ENCODE measurements around the gene PANX2. TPM values are rescaled to one million over a fixed set of nuclear protein-coding genes. Genes with fewer than 3 reads are reported as not detected.
"Not testable (repeated sequence)": the region's sequence is repeated elsewhere in the genome, so short reads cannot be mapped to it uniquely, and the experiment has no call there.

The PANX2 gene
- total RNA-seq, 1 donor from 2014 or later, result 3.0 TPM

DNA sequence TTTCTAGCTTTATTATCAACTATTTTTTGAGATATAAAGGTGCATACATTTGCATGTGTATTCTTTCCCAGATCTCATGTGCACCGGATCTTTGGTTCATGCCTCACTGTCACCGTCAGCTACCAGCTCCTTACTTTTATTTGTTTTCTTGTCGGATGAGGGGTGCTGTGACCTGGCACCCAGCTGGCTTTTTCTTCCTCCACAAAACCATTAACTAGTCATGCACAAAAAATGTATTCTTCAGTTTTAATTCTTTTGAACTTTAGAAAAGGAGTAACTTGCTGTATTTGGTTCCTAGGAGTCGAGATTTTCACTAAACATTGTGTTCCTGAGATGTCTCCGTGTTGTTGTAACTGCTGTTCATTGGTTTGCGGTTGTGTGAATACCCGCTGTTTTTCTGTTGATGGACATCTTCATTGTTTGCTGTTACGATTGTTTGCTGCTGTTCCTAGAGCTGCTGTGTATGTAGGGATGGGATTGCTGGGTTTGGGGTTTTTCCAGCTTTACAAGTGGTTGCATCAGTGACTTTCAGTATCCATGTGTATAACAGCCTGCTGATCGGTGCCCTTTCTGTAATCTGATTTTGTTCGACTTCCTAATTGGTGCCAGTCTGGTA lies 41.3 kb upstream of the PANX2 start:
- H3K27ac Mint-ChIP-seq (ENCODE audit: unreplicated experiment), result peak overlapping the region; percentile 46
- no peak overlapping the region for H3K4me3 Mint-ChIP-seq (ENCODE audit: unreplicated experiment)
- no peaks in the 10 kb centered on the region for H3K27me3 Mint-ChIP-seq (ENCODE audit: low read depth)
- H3K36me3 Mint-ChIP-seq (ENCODE audit: low read depth), result peaks cover 4% of the 10 kb centered on the region
- peaks cover 6% of the 10 kb centered on the region for H3K9me3 Mint-ChIP-seq (ENCODE audit: low read depth)
- peaks cover 11% of the 10 kb centered on the region for H3K4me1 Mint-ChIP-seq (ENCODE audit: low read depth)
- TF ChIP-seq, protein P1, sequence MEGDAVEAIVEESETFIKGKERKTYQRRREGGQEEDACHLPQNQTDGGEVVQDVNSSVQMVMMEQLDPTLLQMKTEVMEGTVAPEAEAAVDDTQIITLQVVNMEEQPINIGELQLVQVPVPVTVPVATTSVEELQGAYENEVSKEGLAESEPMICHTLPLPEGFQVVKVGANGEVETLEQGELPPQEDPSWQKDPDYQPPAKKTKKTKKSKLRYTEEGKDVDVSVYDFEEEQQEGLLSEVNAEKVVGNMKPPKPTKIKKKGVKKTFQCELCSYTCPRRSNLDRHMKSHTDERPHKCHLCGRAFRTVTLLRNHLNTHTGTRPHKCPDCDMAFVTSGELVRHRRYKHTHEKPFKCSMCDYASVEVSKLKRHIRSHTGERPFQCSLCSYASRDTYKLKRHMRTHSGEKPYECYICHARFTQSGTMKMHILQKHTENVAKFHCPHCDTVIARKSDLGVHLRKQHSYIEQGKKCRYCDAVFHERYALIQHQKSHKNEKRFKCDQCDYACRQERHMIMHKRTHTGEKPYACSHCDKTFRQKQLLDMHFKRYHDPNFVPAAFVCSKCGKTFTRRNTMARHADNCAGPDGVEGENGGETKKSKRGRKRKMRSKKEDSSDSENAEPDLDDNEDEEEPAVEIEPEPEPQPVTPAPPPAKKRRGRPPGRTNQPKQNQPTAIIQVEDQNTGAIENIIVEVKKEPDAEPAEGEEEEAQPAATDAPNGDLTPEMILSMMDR (IDR thresholded peaks at IDR 0.05), result no peak
- DNase-seq (ENCODE audit: low spot score), result no peak

DNA sequence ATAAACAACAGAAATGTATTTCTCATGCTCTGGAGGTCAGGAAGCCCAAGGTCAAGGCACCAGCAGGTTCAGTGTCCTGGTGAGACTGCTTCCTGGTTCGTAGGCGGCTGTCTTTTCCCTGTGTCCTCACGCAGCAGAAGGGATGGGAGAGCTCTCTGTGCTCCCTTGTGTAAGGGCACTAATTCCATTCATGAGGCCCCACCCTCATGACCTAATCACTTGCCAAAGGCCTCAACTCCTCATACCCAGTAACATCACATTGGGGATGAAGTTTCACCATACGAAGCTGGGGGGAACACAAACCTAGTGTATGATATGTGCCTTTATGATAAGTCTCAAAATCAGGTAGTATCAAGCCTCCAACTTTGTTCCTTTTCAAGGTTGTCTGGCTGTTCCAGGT lies 38.6 kb upstream of the PANX2 start:
- Mint-ChIP-seq H3K4me3 (ENCODE audit: unreplicated experiment) (no peak overlapping the region), H3K36me3 (ENCODE audit: low read depth) (peaks cover 2% of the 10 kb centered on the region), H3K27me3 (ENCODE audit: low read depth) (no peaks in the 10 kb centered on the region), H3K27ac (ENCODE audit: unreplicated experiment) (no peak overlapping the region), H3K4me1 (ENCODE audit: low read depth) (peaks cover 22% of the 10 kb centered on the region), H3K9me3 (ENCODE audit: low read depth) (peaks cover 4% of the 10 kb centered on the region)
- TF ChIP-seq, protein P1 (IDR thresholded peaks at IDR 0.05), result no peak
- peak; percentile 19 for DNase-seq (ENCODE audit: low spot score)

DNA sequence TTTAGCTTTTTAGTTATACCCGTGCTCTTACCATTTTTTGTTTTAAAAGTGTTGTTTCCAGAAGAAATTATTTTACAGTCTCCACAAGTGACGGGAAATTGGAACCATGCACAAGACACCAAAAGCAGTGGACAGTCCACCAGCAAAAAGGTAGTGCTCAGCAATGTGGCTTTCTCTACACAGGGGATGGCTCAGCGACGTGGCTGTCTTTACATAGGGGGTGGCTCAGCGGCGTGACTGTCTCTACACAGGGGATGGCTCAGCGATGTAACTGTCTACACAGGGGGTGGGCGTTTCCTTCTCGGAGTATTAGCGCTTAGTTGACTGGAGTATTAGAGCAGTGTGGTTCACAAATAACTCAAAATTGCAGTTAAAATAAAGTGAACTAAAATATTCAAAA lies 36.0 kb upstream of the PANX2 start:
- no peaks in the 10 kb centered on the region for H3K27me3 Mint-ChIP-seq (ENCODE audit: low read depth)

DNA sequence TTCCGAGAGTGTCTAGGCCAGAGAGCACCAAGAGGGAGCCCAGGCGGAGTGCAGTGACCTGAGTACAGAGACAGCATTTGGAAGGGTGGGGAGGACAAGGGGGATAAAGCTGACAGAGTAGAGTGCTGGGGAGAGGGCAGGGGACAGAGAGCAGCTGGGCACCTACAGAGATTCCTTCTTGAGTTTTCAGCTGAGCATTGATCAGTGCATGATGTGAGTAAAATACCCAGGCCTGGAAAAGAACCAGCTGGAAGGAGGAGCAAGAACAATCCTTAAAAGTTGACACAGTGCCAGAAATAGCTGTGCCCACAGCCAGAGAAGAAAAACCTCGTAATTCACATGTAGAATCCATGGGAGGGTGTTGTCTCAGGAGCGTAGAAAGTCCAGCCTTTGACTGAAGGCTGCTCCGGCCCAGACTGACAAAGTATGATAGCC lies 33.9 kb upstream of the PANX2 start:
- Mint-ChIP-seq H3K27me3 (ENCODE audit: low read depth) (no peaks in the 10 kb centered on the region), H3K9me3 (ENCODE audit: low read depth) (peaks cover 6% of the 10 kb centered on the region), H3K27ac (ENCODE audit: unreplicated experiment) (peak overlapping the region; percentile 73), H3K4me3 (ENCODE audit: unreplicated experiment) (no peak overlapping the region), H3K4me1 (ENCODE audit: low read depth) (peaks cover 13% of the 10 kb centered on the region), H3K36me3 (ENCODE audit: low read depth) (peaks cover 1% of the 10 kb centered on the region)
- TF ChIP-seq, protein P1 (IDR thresholded peaks at IDR 0.05), result no peak
- DNase-seq (ENCODE audit: low spot score), result no peak

More for the DNA sequence above, 36.0 kb upstream of the PANX2 start:
- Mint-ChIP-seq H3K9me3 (ENCODE audit: low read depth) (peaks cover 7% of the 10 kb centered on the region), H3K4me3 (ENCODE audit: unreplicated experiment) (no peak overlapping the region), H3K36me3 (ENCODE audit: low read depth) (peaks cover 3% of the 10 kb centered on the region), H3K4me1 (ENCODE audit: low read depth) (peaks cover 18% of the 10 kb centered on the region), H3K27ac (ENCODE audit: unreplicated experiment) (no peak overlapping the region)
- TF ChIP-seq, protein P1 (IDR thresholded peaks at IDR 0.05), result no peak
- no peak for DNase-seq (ENCODE audit: low spot score)

DNA sequence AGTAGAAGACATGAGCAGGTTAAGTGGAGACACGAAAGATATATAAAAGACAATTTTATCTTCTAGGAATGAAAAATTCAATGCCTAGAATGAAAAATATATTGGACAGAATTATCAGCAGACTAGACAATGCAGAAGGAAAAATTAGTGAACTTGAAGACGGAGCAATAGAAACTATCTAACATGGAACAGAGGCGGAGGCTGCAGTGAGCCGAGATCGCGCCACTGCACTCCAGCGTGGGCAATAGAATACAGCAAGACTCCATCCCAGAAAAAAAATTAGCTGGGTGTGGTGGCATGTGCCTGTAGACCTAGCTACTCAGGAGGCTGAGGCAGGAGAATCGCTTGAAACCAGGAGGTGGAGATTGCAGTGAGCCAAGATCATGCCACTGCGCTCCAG lies 33.3 kb upstream of the PANX2 start:
- not testable (repeated sequence) for H3K27me3 Mint-ChIP-seq (ENCODE audit: low read depth); H3K36me3 Mint-ChIP-seq (ENCODE audit: low read depth); H3K9me3 Mint-ChIP-seq (ENCODE audit: low read depth); H3K4me3 Mint-ChIP-seq (ENCODE audit: unreplicated experiment); H3K27ac Mint-ChIP-seq (ENCODE audit: unreplicated experiment); DNase-seq (ENCODE audit: low spot score)
- H3K4me1 Mint-ChIP-seq (ENCODE audit: low read depth), result peaks cover 19% of the 10 kb centered on the region

DNA sequence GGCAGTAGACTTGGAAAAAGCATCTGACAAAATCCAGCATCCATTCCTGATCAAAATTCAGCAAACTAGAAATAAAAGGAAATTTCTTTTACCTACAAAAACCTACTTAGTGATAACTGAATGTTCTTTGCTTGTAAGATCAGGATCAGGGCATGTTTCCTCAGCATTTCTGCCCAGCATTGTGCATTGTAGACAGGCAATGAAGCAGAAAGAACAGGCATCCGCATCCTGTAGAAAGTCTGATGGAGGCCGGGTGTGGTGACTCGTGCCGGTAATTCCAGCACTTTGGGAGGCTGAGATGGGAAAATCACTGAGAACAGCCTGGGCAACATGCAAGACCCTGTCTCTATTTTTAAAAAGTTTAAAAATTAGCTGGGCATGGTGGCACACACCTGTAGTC lies 32.5 kb upstream of the PANX2 start:
- H3K27me3 Mint-ChIP-seq (ENCODE audit: low read depth), result peaks cover 4% of the 10 kb centered on the region
- DNase-seq (ENCODE audit: low spot score), result no peak
- H3K9me3 Mint-ChIP-seq (ENCODE audit: low read depth), result peaks cover 4% of the 10 kb centered on the region
- peaks cover 20% of the 10 kb centered on the region for H3K4me1 Mint-ChIP-seq (ENCODE audit: low read depth)
- no peak overlapping the region for H3K27ac Mint-ChIP-seq (ENCODE audit: unreplicated experiment)
- peaks cover 1% of the 10 kb centered on the region for H3K36me3 Mint-ChIP-seq (ENCODE audit: low read depth)
- no peak overlapping the region for H3K4me3 Mint-ChIP-seq (ENCODE audit: unreplicated experiment)
- TF ChIP-seq, protein P1 (IDR thresholded peaks at IDR 0.05), result no peak

Data from chondrocyte (in vitro differentiated cells).